LNCaP clone FGC (cell line): Measurements from ENCODE around the gene LHFPL6.

Experiments
- DNase-seq: peaks from one replicate; pipeline ENCODE4 v3.0.0-alpha.2; 2011; ENCODE audit warnings: low read depth
- H3K4me3 ChIP-seq: 2 replicates; pipeline ENCODE4 v1.5.1; 2011; ENCODE audit warnings: mild to moderate bottlenecking, low read depth, low read length, control low read depth
- CTCF ChIP-seq: IDR thresholded peaks from 2 replicates; pipeline ENCODE4 v1.5.1; 2012; ENCODE audit warnings: mild to moderate bottlenecking; ENCODE audit not compliant: control insufficient read depth, insufficient read depth; ENCODE audit errors: extremely low read depth

The LHFPL6 gene

GRCh38 chr13:39509616-39510315, 93.2 kb downstream of the LHFPL6 start:
- DNase-seq = no peak
- no peak for TF ChIP-seq CTCF
- no peak overlapping the region for H3K4me3 ChIP-seq

GRCh38 chr13:39506559-39507390, 96.2 kb downstream of the LHFPL6 start:
- H3K4me3 ChIP-seq = no peak overlapping the region
- no peak for TF ChIP-seq CTCF
- no peak for DNase-seq

GRCh38 chr13:39505151-39505550, 97.8 kb downstream of the LHFPL6 start:
- no peak overlapping the region for H3K4me3 ChIP-seq
- DNase-seq = no peak
- no peak for TF ChIP-seq CTCF

GRCh38 chr13:39503048-39503447, 99.9 kb downstream of the LHFPL6 start:
- DNase-seq = no peak
- no peak for TF ChIP-seq CTCF
- no peak overlapping the region for H3K4me3 ChIP-seq

- no peak for TF ChIP-seq CTCF
- DNase-seq = no peak
- H3K4me3 ChIP-seq = no peak overlapping the region
Measured at GRCh38 chr13:39501702-39502324, 101.2 kb downstream of the LHFPL6 start.

- TF ChIP-seq CTCF = no peak
- DNase-seq = no peak
- no peak overlapping the region for H3K4me3 ChIP-seq
Measured at GRCh38 chr13:39499604-39500003, 103.4 kb downstream of the LHFPL6 start.
